ENCODE measurements around the gene BIN2. TPM values are rescaled to one million over a fixed set of nuclear protein-coding genes. Genes with fewer than 3 reads are reported as not detected.

The BIN2 gene
- total and polyA plus RNA-seq, 9 of the 15 experiments (the other 6 are each of a cell fraction or from before 2014, with no cell fraction given) = 0.04 to 0.39 (median 0.25) TPM; not detected in 1

DNA sequence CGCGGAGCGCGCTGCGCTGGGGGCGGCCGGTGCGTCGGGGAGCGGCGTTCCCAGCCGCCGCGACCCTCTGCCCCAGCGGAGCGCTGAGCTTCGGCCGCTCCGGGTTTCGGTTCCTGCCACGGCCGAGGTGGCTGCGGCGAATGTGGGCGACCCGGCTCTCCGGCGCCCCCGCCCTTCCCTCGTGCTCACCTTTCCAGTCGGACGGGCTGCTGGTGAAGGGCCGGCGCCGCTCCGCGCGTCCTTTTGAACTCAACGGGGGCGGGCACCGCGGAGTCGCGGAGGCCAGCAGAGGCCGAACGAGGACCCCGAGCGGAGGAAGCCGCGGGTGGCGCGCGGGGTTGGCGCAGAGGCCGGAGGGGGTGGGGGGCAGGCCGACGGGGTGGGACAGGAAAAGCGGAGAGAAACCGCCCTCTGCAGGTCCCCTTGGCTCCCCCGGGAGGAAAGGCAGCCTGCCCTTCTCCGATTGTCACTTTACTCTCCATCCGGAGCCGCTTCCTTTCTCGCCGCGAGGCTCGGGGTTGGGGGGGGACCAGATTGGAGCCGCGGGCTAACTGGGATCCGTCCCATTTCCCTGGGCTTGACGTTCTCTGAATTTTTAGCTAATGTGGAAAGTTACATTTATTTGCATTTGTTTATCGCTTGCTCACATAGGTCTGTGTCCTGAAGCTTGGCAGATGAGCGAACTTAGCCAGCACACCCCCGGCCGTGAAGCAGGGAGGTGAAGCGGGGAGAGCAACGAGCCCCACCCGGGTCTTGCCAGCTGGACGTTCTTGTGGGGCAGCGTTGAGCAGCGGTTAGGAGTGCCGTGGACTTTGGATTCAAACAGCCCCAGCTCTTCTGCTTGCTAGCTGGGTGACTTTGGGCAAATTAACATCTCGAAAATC is 53.7 kb downstream of the BIN2 start, which contains the start of gene SMAGP (continued):
- TF ChIP-seq, protein P1, sequence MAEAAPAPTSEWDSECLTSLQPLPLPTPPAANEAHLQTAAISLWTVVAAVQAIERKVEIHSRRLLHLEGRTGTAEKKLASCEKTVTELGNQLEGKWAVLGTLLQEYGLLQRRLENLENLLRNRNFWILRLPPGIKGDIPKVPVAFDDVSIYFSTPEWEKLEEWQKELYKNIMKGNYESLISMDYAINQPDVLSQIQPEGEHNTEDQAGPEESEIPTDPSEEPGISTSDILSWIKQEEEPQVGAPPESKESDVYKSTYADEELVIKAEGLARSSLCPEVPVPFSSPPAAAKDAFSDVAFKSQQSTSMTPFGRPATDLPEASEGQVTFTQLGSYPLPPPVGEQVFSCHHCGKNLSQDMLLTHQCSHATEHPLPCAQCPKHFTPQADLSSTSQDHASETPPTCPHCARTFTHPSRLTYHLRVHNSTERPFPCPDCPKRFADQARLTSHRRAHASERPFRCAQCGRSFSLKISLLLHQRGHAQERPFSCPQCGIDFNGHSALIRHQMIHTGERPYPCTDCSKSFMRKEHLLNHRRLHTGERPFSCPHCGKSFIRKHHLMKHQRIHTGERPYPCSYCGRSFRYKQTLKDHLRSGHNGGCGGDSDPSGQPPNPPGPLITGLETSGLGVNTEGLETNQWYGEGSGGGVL (CRISPR knock-in tag; IDR thresholded peaks at IDR 0.05) = no peak
- no peak for TF ChIP-seq GABPB2 (CRISPR knock-in tag; conservative IDR thresholded peaks at IDR 0.05)
- TF ChIP-seq ZNF253 (CRISPR knock-in tag; conservative IDR thresholded peaks at IDR 0.05) = no peak
- TF ChIP-seq ZFP30 (CRISPR knock-in tag; IDR thresholded peaks at IDR 0.05; ENCODE audit: borderline replicate concordance) = no peak
- 0 out of 2 replicates have a peak, but pooled peaks have one; percentile 57 for TF ChIP-seq ZNF766 (CRISPR knock-in tag; conservative IDR thresholded peaks at IDR 0.05)
- no peak for TF ChIP-seq SAP30 (IDR thresholded peaks at IDR 0.05; ENCODE audit: borderline replicate concordance, insufficient read depth, low read depth, low read length, poor library complexity, severe bottlenecking)
- TF ChIP-seq NONO (IDR thresholded peaks at IDR 0.05; ENCODE audit: low read depth in 2 of 2, low read length in 1 of 2) = peak in 1 of 2 experiments; percentile 46; a peak in 1 of 4 replicates
- peak; percentile 21; the same call in 1 of the 2 replicates for TF ChIP-seq HDAC2 (IDR thresholded peaks at IDR 0.05)
- no peak for TF ChIP-seq ZNF143 (CRISPR knock-in tag; IDR thresholded peaks at IDR 0.05)
- TF ChIP-seq HDAC1 (IDR thresholded peaks at IDR 0.05) = peak in 1 of 2 experiments; percentile 42; a peak in 1 of 4 replicates
- TF ChIP-seq TEAD2 (tag; IDR thresholded peaks at IDR 0.05) = no peak
- no peak for TF ChIP-seq POLR2AphosphoS2 (IDR thresholded peaks at IDR 0.05; ENCODE audit: low read length)
- no peak for TF ChIP-seq GATA2 (CRISPR knock-in tag; IDR thresholded peaks at IDR 0.05)
- TF ChIP-seq RBM39 (optimal IDR thresholded peaks at IDR 0.05; ENCODE audit: low read depth, low read length) = no peak
- TF ChIP-seq ZNF41 (CRISPR knock-in tag; conservative IDR thresholded peaks at IDR 0.05) = no peak
- no peak for TF ChIP-seq STAG1 (CRISPR knock-in tag; IDR thresholded peaks at IDR 0.05; ENCODE audit: borderline replicate concordance)
- TF ChIP-seq, protein P2, sequence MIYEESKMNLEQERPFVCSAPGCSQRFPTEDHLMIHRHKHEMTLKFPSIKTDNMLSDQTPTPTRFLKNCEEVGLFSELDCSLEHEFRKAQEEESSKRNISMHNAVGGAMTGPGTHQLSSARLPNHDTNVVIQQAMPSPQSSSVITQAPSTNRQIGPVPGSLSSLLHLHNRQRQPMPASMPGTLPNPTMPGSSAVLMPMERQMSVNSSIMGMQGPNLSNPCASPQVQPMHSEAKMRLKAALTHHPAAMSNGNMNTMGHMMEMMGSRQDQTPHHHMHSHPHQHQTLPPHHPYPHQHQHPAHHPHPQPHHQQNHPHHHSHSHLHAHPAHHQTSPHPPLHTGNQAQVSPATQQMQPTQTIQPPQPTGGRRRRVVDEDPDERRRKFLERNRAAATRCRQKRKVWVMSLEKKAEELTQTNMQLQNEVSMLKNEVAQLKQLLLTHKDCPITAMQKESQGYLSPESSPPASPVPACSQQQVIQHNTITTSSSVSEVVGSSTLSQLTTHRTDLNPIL (CRISPR knock-in tag; IDR thresholded peaks at IDR 0.05) = no peak
- TF ChIP-seq, protein P3, sequence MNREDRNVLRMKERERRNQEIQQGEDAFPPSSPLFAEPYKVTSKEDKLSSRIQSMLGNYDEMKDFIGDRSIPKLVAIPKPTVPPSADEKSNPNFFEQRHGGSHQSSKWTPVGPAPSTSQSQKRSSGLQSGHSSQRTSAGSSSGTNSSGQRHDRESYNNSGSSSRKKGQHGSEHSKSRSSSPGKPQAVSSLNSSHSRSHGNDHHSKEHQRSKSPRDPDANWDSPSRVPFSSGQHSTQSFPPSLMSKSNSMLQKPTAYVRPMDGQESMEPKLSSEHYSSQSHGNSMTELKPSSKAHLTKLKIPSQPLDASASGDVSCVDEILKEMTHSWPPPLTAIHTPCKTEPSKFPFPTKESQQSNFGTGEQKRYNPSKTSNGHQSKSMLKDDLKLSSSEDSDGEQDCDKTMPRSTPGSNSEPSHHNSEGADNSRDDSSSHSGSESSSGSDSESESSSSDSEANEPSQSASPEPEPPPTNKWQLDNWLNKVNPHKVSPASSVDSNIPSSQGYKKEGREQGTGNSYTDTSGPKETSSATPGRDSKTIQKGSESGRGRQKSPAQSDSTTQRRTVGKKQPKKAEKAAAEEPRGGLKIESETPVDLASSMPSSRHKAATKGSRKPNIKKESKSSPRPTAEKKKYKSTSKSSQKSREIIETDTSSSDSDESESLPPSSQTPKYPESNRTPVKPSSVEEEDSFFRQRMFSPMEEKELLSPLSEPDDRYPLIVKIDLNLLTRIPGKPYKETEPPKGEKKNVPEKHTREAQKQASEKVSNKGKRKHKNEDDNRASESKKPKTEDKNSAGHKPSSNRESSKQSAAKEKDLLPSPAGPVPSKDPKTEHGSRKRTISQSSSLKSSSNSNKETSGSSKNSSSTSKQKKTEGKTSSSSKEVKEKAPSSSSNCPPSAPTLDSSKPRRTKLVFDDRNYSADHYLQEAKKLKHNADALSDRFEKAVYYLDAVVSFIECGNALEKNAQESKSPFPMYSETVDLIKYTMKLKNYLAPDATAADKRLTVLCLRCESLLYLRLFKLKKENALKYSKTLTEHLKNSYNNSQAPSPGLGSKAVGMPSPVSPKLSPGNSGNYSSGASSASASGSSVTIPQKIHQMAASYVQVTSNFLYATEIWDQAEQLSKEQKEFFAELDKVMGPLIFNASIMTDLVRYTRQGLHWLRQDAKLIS (CRISPR knock-in tag; IDR thresholded peaks at IDR 0.05) = no peak
- no peak for TF ChIP-seq MECOM (CRISPR knock-in tag; IDR thresholded peaks at IDR 0.05)
- TF ChIP-seq ZNF584 (CRISPR knock-in tag; IDR thresholded peaks at IDR 0.05; ENCODE audit: low read depth) = no peak
- no peak for TF ChIP-seq SUPT5H (IDR thresholded peaks at IDR 0.05)

All from K562 (cell line).